ENCODE data around the gene TRAPPC14.

Gene TRAPPC14

DNA sequence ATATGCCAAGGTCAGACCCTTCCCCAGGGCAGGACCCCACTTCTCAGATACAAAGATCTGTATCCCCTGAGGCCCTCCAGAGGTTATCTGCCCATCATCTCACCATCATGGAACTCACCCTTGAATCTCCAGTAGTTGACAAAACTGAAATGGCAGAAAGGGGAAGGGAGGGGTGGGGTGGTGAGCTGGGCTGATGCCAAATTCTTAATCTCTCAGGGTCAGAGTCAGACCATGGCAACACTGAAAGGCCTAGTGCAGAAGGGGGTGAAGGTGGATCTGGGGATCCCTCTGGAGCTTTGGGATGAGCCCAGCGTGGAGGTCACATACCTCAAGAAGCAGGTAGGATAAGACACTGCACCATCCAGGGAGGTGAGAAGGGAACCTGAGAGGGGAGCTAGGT is 36.0 kb downstream of the TRAPPC14 start:
- DNase-seq, result no peak

DNA sequence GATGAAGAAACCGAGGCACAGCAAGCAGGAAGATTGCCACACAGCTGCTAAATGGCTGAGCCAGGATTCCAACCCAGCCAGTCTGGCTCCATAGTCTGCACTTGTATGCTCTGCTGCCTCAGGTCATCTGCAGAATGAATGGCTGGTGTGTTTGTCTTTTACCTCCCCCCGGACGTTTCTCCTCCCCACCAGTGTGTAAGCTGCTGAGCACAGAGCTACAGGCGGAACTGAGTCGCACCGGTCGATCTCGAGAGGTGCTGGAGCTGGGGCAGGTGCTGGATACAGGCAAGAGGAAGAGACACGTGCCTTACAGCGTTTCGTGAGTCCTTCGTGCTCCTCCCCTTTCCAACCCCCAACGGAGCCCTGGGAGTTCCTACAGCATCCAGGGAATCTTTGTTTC is 36.5 kb downstream of the TRAPPC14 start:
- DNase-seq, result peak; percentile 92

DNA sequence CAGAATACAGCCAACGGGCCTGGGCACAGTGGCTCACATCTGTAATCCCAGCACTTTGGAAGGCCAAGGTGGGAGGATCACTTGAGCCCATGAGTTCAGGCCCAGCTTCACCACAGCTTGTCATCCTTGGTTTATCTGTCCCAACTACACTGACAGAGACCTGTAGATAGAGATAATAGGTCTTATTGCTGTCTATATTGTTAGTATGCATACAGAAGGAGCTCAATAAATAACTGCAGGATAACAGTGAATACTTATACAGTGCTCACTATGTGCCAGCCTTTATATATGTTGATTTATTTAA is 37.8 kb downstream of the TRAPPC14 start:
- DNase-seq, result no peak

DNA sequence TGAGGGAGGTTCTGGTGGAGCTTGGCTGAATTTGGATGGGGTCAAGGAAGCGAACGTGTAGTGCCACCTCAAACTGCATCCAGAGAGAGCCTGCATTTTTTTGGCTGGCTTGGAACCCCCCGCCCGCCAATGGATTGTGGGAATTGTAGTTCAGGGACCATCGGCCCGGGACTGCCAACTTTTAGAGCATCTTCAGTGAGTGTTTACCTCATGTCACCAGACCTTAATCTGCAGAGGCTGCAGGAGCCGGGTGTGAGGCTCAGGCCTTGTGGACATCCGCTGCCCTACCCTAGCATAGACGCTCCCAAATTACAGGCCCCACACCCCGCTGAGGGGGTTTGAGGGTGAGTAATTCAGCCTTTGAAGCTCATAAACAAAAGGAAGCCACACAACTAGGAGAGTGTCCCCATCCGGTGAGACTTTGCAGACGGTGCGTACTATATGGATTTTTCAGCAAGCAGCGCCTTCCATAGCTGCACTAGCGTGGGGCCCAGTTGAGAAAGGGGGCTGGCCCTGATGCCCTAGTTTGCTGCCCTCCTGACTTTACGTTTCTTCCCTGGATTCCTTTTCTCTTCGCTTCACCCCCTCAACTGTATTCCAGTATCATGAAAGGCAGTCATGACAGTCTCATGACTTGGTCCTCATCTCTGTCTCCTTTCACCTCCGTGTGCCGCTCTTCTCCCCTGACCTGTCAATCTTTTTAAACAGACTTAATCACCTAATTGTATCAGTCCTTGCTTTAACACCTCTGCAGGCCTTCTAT is 38.4 kb downstream of the TRAPPC14 start:
- no peak for DNase-seq

DNA sequence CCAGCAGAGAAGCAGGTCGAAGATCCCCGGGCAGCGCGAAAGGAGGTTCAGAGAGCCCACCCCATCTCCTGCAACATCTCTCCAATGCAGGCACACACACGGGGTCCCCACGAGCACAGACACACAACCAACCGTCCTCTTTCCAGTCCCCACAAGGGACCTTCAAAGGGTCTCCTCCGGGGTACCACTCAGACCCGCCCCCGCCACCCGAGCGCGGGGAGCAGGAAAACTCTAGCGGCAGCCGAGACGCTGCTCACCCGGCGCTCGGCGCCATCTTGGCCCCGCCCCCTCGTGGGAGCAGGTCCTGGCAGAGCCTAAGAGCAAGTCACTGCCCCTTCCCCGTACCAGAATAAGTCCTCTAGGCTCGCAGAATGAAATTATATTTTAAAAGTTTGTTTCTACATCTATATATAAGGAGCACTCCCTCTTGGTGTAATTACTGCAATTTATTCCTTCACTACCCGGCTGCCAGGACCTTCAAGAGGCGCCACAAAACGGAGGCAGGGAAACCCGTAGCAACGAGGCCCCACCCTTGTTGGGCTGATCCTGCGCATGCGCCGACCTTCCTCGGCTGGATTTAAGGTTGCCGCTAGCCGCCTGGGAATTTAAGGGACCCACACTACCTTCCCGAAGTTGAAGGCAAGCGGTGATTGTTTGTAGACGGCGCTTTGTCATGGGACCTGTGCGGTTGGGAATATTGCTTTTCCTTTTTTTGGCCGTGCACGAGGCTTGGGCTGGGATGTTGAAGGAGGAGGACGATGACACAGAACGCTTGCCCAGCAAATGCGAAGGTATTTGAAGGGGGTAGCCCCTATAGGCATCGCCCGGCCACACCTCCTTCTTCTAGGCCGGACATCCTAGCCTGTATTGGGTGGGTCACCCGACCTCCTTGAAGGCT is 39.2 kb downstream of the TRAPPC14 start, which contains the start of the genes CNPY4 and TAF6:
TSS of gene CNPY4 (plus strand) at position 563 of the 898 bp plus-strand sequence. CDS start at position 674, 111 bp downstream.
TSS of gene TAF6 (minus strand) at position 287 of the 898 bp plus-strand sequence. CDS start 5,149 bp downstream, outside the sequence.
- DNase-seq, result peak; percentile 83

DNA sequence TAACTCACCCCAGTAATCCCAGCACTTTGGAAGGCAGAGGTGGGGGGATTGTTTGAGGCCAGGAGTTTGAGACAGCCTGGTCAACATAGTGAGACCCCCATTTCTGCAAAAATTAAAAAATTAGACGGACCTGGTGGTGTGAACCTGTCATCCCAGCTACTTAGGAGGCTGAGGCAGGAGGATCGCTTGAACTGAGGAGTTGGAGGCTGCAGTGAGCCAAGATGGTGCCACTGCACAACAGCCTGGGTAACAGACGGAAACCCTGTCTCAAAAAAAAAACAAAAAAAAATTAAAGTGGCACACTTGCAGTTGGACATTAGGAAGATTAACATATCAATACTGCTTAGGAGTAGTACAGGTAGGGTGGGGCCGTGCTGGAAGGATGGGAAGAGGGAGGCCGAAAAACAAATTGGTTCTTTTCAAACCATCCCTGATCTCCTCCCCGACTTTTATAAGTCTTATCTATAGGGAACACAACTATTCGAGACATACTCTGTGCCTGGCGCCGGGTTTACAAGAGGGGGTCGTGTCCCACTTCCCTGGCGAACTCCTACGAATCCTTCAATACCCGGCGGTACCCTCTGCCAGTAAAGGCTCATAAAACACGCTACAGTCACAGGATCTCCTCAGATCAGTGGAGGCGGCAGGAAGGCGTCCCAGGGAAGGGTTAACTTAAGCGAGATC is 40.0 kb downstream of the TRAPPC14 start:
- no peak for DNase-seq

DNA sequence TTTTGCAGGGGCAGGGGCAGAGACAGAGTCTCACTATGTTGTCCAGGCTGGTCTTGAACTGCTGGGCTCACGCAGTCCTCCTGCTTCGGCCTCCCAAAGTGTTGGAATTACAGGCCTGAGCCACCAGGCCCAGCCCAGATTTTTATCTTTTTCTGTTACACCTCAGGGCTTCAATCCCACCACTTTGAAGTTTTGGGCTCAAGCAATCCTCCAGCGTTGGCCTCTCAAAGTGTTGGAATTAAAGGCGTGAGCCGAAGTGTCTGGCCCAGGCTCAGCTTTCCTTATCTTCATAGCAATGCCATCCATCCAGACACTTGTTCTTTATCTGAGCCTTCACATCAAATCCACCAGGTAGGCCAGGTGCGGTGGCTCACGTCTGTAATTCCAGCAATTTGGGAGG is 43.5 kb downstream of the TRAPPC14 start:
- DNase-seq, result no peak

DNA sequence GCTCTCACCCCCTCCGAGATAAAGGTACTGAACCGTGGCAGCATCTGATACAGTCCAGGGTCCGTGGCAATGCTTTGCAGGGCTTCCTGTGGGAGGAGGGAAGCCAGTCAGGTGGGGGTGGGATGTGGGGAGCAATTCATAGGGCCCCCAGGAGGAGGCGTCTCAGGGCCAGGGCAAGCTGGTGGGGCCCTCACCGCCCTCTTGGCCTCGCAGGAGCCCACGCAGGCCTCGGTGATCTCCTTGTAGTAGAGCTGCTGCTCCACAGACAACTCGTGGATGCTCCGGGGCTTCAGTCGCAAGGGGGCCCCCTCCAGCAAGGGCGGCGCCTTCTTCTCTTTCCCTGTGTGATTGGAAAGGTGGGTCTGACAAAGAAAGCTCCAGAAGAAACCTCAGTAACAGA is 46.6 kb downstream of the TRAPPC14 start:
- no peak for DNase-seq

DNA sequence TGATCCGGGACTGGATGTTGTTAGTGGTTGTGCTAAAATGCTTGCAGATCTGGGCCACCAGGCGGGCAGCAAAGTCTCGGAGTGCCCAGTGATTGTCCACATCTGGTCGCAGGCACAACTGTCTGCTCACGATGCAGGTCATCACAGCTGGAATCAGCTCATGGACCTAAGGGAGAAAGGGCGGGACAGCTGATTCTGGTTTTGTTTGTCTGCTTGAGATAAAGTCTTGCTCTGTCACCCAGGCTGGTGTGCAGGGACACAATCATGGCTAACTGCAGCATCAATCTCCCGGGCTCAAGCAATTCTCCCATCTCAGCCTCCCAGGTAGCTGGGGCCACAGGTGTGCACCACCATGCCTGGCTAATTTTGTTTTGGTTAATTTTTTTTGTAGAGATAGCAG is 47.4 kb downstream of the TRAPPC14 start:
- no peak for DNase-seq

DNA sequence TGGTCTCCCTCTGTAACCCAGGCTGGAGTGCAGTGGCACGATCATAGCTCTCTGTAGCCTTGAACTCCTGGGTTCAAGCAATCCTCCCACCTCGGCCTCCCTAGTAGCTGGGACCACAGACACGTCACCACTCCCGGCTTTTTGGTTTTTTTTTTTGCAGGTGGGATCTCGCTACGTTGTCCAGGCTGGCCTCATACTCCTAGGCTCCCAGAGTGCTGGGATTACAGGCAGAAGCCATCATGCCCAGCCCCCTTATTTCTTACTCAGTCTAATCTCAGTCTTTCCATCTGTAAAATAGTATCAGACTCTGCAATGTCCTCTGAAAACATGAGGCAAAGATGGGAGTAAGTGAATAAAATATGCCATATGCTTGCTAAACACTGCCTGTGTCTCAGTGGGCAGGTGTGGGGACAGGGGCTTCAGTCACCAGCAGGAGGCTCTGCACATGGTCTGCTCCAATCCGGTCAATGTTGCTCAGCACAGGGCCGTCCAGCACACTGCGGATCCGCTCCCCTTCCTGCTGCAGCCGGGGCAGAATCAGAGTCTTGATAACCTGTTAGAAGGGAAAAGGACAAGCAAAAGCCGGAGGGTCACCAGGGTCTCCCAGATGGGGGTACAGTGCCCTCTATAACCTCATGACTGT is 48.9 kb downstream of the TRAPPC14 start:
- DNase-seq, result no peak

DNA sequence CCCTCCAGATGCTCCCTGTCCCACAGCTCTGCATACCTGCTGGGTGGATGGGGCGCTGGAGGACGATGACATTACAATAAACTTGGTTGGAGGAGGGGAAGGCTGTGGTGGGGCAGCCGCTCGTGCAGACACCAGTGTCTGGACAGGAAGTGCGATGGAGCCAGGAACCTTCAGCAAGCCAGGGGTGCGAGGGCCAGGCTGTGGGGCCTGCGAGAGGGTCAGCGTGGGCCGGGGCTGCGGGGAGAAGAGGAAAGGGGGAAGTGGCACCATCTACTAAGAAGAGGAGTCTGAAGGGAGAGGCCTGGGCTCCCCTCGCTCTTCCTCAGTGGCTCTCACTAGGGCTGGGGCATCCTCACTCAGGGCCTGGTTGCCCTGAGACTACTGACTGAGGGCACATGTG is 50.6 kb downstream of the TRAPPC14 start:
- DNase-seq, result no peak

DNA sequence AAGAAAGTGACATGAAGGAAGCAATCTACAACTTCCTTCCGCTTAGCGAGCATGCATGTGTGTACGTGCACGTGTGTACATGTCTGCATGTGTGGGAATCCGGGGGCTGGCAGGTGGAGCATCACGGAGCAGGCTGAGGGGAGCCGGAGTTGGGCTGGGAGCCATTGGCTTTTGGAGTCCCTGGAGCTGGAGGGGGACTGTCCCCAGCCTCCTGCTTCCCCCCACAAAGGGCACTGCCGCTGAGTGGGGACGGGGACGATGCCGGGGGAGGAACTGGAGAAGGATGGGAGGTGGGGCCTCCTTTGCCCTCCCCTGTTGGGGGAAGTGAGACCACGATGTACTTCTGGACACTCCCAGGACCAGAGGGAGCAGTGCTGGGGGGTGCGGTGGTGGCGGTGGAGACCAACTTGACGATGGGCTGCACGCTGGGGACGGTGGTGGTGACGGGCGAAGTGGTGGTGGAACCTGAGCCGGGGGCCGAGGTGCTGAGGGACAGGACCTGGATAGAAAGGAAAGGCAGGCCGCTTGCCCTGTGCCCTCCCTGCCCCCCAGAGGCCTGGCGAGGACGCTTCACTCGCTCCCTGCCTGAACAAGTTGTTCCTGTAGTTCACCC is 51.3 kb downstream of the TRAPPC14 start:
- no peak for DNase-seq

DNA sequence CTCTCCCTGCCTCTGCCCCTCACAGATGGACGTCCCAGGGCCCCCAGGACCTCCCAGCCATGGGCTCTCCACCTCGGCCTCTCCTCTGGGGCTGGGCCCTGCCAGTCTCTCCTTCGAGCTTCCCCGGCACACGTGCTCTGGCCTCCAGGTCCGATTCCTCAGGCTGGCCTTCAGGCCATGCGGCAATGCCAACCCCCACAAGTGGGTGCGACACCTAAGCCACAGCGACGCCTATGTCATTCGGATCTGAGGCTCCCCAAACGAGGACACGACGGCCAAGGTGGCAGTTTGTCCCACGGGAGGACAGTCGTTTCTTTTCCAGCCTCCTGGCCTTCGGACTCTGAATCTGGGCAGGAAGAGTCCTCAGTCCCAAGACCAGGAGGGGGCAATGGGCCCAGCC is 51.9 kb downstream of the TRAPPC14 start:
- DNase-seq, result no peak

DNA sequence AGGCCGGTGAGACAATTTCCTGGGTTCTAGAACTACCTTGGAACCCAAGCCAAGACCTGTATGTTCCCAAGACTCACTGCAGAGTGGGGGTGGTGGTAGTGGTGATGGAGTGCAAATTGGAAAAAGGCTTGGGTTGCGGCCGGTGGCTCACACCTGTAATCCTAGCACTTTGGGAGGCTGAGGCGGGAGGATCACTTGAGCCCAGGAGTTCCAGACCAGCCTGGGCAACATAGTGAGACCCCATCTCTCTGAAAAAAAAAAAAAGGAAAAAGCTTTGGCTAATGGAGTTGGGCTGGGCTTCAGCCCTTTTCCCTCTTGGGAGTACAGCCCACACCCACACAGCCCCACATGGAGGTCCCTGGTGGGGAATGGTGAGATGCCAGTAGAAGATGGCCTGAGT is 53.0 kb downstream of the TRAPPC14 start:
- no peak for DNase-seq
